ENCODE results near the gene UNG. TPM values are rescaled to one million over a fixed set of nuclear protein-coding genes. Genes with fewer than 3 reads are reported as not detected.

Gene UNG
- polyA plus RNA-seq, 2 of the 4 experiments (the other 2 are of a cell fraction) = 55.6 to 77.6 TPM

DNA sequence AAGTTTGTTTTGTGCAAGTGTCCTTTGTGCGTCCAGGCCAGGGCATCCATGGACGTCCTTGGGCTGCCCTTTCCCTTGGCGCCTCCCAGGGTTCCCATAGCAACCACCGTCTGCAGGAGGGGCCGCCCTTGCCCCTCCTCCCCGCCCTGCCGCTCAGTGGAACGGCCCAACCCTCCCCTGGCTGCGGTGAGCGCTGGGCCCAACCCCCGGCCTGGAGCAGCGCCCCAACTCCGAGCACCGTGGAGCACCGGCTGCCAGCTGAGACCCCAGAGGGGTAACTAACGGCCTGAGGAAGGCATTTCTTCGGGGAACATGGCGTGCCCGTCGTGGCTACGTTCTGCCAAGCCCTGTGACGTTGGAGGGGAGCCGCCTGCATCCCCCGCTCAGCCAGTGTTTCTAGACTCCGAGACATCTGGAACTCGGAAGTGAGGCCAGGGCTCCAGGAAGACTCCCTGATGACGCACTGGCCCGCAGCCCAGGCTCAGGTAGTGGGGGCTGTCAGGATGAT lies 13.6 kb downstream of the UNG start (continued):
- TF ChIP-seq, protein P1, sequence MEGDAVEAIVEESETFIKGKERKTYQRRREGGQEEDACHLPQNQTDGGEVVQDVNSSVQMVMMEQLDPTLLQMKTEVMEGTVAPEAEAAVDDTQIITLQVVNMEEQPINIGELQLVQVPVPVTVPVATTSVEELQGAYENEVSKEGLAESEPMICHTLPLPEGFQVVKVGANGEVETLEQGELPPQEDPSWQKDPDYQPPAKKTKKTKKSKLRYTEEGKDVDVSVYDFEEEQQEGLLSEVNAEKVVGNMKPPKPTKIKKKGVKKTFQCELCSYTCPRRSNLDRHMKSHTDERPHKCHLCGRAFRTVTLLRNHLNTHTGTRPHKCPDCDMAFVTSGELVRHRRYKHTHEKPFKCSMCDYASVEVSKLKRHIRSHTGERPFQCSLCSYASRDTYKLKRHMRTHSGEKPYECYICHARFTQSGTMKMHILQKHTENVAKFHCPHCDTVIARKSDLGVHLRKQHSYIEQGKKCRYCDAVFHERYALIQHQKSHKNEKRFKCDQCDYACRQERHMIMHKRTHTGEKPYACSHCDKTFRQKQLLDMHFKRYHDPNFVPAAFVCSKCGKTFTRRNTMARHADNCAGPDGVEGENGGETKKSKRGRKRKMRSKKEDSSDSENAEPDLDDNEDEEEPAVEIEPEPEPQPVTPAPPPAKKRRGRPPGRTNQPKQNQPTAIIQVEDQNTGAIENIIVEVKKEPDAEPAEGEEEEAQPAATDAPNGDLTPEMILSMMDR (IDR thresholded peaks at IDR 0.05) = no peak
- TF ChIP-seq JUN (IDR thresholded peaks at IDR 0.05) (peak in 1 of 2 experiments; percentile 67; a peak in 2 of 5 replicates), FOSL2 (IDR thresholded peaks at IDR 0.05) (no peak), FOSL2 (CRISPR knock-in tag; IDR thresholded peaks at IDR 0.05) (peak; percentile 35; the same call in 1 of the 2 replicates), HOXB13 (CRISPR knock-in tag; IDR thresholded peaks at IDR 0.05; ENCODE audit: low read depth) (no peak), TFCP2L1 (CRISPR knock-in tag; IDR thresholded peaks at IDR 0.05) (0 out of 2 replicates have a peak, but pooled peaks have one; percentile 41)

DNA sequence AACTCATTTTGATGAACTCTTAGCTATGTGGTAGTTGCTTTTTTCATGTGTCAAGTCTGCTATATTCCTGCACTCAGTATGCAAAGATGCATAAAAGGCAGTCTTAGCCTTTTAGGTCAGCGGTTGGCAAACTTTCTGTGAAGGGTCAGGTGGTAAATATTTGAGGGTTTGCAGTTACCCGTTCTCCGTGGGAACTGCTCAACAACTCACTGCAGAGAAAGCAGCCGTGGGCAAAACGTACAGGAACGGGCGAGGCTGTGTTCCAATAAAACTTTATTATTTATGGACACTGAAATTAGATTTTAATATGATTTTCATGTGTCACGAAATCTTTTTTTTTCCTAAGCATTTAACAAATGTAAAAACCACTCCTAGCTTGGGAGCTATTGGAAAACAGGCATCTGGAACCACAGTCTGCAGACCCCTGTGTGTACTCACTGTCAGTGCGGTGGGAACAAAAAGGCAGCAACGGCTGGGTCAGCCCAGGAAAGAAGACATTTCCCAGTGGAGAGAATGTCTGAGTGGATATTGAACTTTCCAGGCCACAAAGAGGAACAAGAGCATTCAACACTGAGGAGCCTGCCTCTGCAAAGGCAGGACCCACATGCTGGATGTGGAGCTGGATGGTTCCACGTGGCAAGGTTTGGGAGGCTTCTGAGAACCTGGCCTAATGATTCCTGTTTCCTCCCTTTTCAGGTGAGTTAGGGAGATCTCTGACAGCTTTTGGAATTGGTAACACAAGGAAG lies 15.5 kb downstream of the UNG start:
- peaks cover 11% of the 10 kb centered on the region for H3K4me1 ChIP-seq
- CTCF ChIA-PET = interaction anchor here (0.6 to 4.2 kb wide), 31 partner anchors 8 to 516 kb away, joined by 3 to 58 read pairs (median 5); no protein-coding TSS in a partner anchor
- POLR2A ChIA-PET = interaction anchor here (0.6 kb wide), 2 partner anchors 20 to 41 kb away, joined by 3 to 4 read pairs; no protein-coding TSS in a partner anchor
- no peak overlapping the region for H3K4me3 ChIP-seq
- 81% methylated on average over 11 of the region's 11 CpGs for WGBS (ENCODE audit: missing lambda C conversion rate)
- no peak for ATAC-seq
- no peak for DNase-seq (ENCODE audit: low read depth in 1 of 2, low spot score in 1 of 2)
- TF ChIP-seq CBX2 (IDR thresholded peaks at IDR 0.05; ENCODE audit: borderline replicate concordance, low read depth) (no peak), BHLHE40 (IDR thresholded peaks at IDR 0.05; ENCODE audit: low read depth, low read length) (no peak), HEYL (CRISPR knock-in tag; IDR thresholded peaks at IDR 0.05) (no peak), GATA3 (IDR thresholded peaks at IDR 0.05; ENCODE audit: borderline replicate concordance) (no peak), FOSB (CRISPR knock-in tag; IDR thresholded peaks at IDR 0.05) (no peak), ZFP36 (IDR thresholded peaks at IDR 0.05; ENCODE audit: borderline replicate concordance, partially characterized antibody) (no peak)
- TF ChIP-seq, protein P2, sequence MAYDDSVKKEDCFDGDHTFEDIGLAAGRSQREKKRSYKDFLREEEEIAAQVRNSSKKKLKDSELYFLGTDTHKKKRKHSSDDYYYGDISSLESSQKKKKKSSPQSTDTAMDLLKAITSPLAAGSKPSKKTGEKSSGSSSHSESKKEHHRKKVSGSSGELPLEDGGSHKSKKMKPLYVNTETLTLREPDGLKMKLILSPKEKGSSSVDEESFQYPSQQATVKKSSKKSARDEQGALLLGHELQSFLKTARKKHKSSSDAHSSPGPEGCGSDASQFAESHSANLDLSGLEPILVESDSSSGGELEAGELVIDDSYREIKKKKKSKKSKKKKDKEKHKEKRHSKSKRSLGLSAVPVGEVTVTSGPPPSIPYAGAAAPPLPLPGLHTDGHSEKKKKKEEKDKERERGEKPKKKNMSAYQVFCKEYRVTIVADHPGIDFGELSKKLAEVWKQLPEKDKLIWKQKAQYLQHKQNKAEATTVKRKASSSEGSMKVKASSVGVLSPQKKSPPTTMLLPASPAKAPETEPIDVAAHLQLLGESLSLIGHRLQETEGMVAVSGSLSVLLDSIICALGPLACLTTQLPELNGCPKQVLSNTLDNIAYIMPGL (CRISPR knock-in tag; IDR thresholded peaks at IDR 0.05; ENCODE audit: borderline replicate concordance) = no peak
- TF ChIP-seq, protein P3, sequence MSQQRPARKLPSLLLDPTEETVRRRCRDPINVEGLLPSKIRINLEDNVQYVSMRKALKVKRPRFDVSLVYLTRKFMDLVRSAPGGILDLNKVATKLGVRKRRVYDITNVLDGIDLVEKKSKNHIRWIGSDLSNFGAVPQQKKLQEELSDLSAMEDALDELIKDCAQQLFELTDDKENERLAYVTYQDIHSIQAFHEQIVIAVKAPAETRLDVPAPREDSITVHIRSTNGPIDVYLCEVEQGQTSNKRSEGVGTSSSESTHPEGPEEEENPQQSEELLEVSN (IDR thresholded peaks at IDR 0.05; ENCODE audit: borderline replicate concordance, low read depth) = no peak
- TF ChIP-seq, protein P4, sequence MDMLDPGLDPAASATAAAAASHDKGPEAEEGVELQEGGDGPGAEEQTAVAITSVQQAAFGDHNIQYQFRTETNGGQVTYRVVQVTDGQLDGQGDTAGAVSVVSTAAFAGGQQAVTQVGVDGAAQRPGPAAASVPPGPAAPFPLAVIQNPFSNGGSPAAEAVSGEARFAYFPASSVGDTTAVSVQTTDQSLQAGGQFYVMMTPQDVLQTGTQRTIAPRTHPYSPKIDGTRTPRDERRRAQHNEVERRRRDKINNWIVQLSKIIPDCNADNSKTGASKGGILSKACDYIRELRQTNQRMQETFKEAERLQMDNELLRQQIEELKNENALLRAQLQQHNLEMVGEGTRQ (IDR thresholded peaks at IDR 0.05) = no peak
- H3K4me2 ChIP-seq = no peak overlapping the region
- H3K9me3 ChIP-seq = no peaks in the 10 kb centered on the region
- no peak overlapping the region; a peak in 1 of 6 replicates for H3K27ac ChIP-seq
- no peak for FAIRE-seq

DNA sequence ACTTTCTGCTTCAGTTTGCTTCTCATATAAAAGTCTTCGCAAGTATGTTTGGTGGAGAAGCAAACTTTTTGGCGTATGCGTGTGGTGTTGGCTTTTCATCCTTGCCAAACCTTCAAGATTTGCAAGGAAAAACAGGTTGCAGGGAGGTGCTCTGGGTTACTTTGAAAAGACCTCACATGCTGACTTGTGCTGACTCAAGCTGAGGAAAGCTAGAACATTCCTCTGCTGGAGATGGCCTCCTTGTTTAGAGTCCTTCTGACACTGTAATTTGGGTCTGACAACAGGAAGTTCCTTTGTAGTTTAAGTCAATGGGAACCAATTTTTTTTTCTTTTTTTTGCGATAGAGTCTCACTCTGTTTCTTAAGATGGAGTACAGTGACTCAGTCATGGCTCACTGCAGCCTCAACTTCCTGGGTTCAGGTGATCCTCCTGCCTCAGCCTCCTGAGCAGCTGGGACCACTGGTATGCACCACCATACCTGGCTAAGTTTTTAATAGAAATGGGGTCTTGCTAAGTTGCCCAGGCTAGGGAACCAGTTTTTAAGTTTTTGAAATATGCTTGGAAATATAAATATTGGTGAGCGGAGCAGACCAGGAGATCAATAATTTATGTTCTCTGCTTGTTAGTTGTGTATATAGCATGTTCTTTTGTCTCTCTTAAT lies 16.4 kb downstream of the UNG start:
- no peaks in the 10 kb centered on the region for H3K9me3 ChIP-seq
- DNase-seq (ENCODE audit: low read depth in 1 of 2, low spot score in 1 of 2) (no peak), FAIRE-seq (no peak), ATAC-seq (no peak)
- H3K4me3 ChIP-seq = no peak overlapping the region
- H3K4me1 ChIP-seq = peaks cover 11% of the 10 kb centered on the region
- ChIA-PET CTCF (interaction anchor here (1.0 to 4.2 kb wide), 10 partner anchors 14 to 279 kb away, joined by 3 to 58 read pairs (median 3); no protein-coding TSS in a partner anchor), POLR2A (no interaction called here)
- TF ChIP-seq HOXA7 (CRISPR knock-in tag; IDR thresholded peaks at IDR 0.05) = no peak
- TF ChIP-seq SREBF2 (IDR thresholded peaks at IDR 0.05) = no peak
- TF ChIP-seq, protein P5, sequence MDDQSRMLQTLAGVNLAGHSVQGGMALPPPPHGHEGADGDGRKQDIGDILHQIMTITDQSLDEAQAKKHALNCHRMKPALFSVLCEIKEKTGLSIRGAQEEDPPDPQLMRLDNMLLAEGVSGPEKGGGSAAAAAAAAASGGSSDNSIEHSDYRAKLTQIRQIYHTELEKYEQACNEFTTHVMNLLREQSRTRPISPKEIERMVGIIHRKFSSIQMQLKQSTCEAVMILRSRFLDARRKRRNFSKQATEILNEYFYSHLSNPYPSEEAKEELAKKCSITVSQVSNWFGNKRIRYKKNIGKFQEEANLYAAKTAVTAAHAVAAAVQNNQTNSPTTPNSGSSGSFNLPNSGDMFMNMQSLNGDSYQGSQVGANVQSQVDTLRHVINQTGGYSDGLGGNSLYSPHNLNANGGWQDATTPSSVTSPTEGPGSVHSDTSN (IDR thresholded peaks at IDR 0.05) = no peak
- TF ChIP-seq, protein P2 (CRISPR knock-in tag; IDR thresholded peaks at IDR 0.05; ENCODE audit: borderline replicate concordance) = no peak
- no peak for TF ChIP-seq HOXB13 (CRISPR knock-in tag; IDR thresholded peaks at IDR 0.05; ENCODE audit: low read depth)
- no peak for TF ChIP-seq TP53 (CRISPR knock-in tag; IDR thresholded peaks at IDR 0.05)
- no peak overlapping the region; a peak in 1 of 6 replicates for H3K27ac ChIP-seq
- WGBS (ENCODE audit: missing lambda C conversion rate) = 92% methylated on average over 5 of the region's 5 CpGs
- H3K4me2 ChIP-seq = no peak overlapping the region; the same call in 2 of the 3 replicates

Data from A549 (cell line).